Stimulated activated naive CD4-positive, alpha-beta T cell treated with Interleukin-2 at 50 U/mL for 16 hours (primary cell): ENCODE results near the gene RNF2.

Experiments
- DNase-seq: peaks from one replicate; lab custom pipeline; 2025; lab: John Stamatoyannopoulos, UW

Gene RNF2

GRCh38 chr1:185096531-185096930, 51.2 kb downstream of the RNF2 start:
- no peak for DNase-seq

GRCh38 chr1:185104083-185104482, 58.7 kb downstream of the RNF2 start:
- DNase-seq, result no peak

GRCh38 chr1:185105121-185105520, 59.8 kb downstream of the RNF2 start:
- DNase-seq, result no peak

GRCh38 chr1:185108321-185108720, 63.0 kb downstream of the RNF2 start:
- no peak for DNase-seq

GRCh38 chr1:185110145-185110544, 64.8 kb downstream of the RNF2 start:
- DNase-seq, result no peak

- DNase-seq, result no peak
These were observed 66.5 kb downstream of the RNF2 start for GRCh38 chr1:185111873-185112272.

- no peak for DNase-seq
These were observed 67.0 kb downstream of the RNF2 start for GRCh38 chr1:185112356-185112755.

GRCh38 chr1:185129708-185130107, 84.3 kb downstream of the RNF2 start:
- DNase-seq, result no peak

GRCh38 chr1:185132534-185132933, 87.2 kb downstream of the RNF2 start:
- DNase-seq, result no peak

- no peak for DNase-seq
These were observed 92.7 kb downstream of the RNF2 start for GRCh38 chr1:185137896-185138545.

GRCh38 chr1:185139246-185139645, 93.9 kb downstream of the RNF2 start:
- no peak for DNase-seq

- DNase-seq, result no peak
These were observed 98.9 kb downstream of the RNF2 start for GRCh38 chr1:185144233-185144632.

GRCh38 chr1:185151215-185151614, 105.9 kb downstream of the RNF2 start:
- DNase-seq, result no peak
